Natural killer cell treated with Interleukin-12 subunit alpha and Interleukin-12 subunit beta and Interleukin-15 and Interleukin-18, amount 100 ng/mL, for 72 hours (primary cell): ENCODE measurements around the gene TEX22. TPM values are rescaled to one million over a fixed set of nuclear protein-coding genes. Genes with fewer than 3 reads are reported as not detected.
"Not testable (repeated sequence)": the region's sequence is repeated elsewhere in the genome, so short reads cannot be mapped to it uniquely, and the experiment has no call there.

ENCODE experiments used
- ATAC-seq, 2 donors: fragments of 150-1000 bp; cut with Tn5 transposase in 1 of 2; sonication (Bioruptor Pico), chemical (Tn5 transposase) in 1 of 2; 2 replicates each; pipeline ENCODE4 v1.10.0; 2021
- DNase-seq: peaks from one replicate; pipeline ENCODE4 v3.0.0; 2022; ENCODE audit warnings: low spot score
- H3K27ac Mint-ChIP-seq, 2 donors: 1 replicate in 1 of 2; 2 replicates in 1 of 2; pipeline ENCODE4 v1.8.0; 2022; ENCODE audit warnings: mixed read lengths in 2 of 2, mild to moderate bottlenecking in 1 of 2, moderate library complexity in 1 of 2
- H3K27me3 Mint-ChIP-seq, 2 donors: 1 replicate in 1 of 2; 2 replicates in 1 of 2; pipeline ENCODE4 v1.8.0; 2022; ENCODE audit warnings: mixed read lengths in 2 of 2
- H3K36me3 Mint-ChIP-seq: one replicate; pipeline ENCODE4 v1.8.0; 2022; ENCODE audit warnings: mixed read lengths
- H3K4me1 Mint-ChIP-seq, 2 donors: 1 replicate in 1 of 2; 2 replicates in 1 of 2; pipeline ENCODE4 v1.8.0; 2022; ENCODE audit warnings: low read depth in 2 of 2, mixed read lengths in 2 of 2, mild to moderate bottlenecking in 1 of 2
- H3K4me3 Mint-ChIP-seq: one replicate; pipeline ENCODE4 v1.8.0; 2022; ENCODE audit warnings: mixed read lengths
- H3K9me3 Mint-ChIP-seq: 2 replicates; pipeline ENCODE4 v1.8.0; 2022; ENCODE audit warnings: mixed read lengths
- total RNA-seq, 2 donors: library from RNA; stranded (reverse); gene quantifications; one replicate each; pipeline ENCODE4 v1.2.3, GENCODE V29; 2022

Gene TEX22
- total RNA-seq, 2 donors from 2014 or later = 2.7 to 3.7 TPM

DNA sequence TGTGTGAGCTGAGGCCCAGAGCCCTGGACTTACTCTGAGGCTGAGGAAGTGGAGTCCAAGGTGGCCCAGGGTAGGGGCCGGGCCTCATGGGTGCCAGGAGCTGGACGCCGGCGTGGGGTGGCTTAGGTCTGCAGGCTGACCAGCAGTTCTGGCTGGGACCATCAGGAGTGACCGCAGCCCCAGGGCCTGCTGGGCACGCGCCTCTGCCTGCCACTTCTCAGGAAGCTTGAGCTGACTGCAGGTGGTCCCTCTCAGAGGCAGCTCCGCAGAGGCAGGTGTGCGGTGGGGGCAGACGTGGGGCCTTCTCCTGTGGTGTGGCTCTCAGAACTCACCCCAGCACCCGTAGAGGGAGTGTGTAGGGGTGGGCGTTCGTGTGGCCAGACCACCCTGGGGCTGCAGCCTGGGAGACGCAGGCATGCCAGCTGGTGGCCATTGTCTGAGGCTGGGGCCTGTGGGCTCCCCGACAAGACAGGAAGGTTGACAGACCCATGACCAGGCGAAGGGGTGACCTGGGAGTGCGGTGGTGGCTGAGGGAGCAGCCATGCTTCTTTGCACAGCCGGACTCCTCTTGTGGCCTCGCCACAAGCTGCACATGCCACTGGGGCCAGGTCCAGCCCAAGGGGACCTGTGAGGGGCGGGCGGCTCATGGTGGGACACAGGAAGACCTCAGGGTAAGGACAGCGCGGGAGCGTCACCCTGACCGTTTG is 40.0 kb upstream of the TEX22 start:
- Mint-ChIP-seq H3K4me3 (no peak overlapping the region), H3K27ac (no peak overlapping the region), H3K27me3 (no peaks in the 10 kb centered on the region), H3K36me3 (no peaks in the 10 kb centered on the region), H3K9me3 (no peaks in the 10 kb centered on the region), H3K4me1 (no peaks in the 10 kb centered on the region)
- ATAC-seq (peak; percentile 21 to 38), DNase-seq (no peak)

GRCh38 chr14:105358943-105359342 is 39.4 kb upstream of the TEX22 start:
- Mint-ChIP-seq H3K27ac (no peak overlapping the region), H3K4me3 (no peak overlapping the region), H3K36me3 (no peaks in the 10 kb centered on the region), H3K9me3 (no peaks in the 10 kb centered on the region), H3K4me1 (peaks cover 4 to 5% of the 10 kb centered on the region in 2 donors), H3K27me3 (no peaks in the 10 kb centered on the region)
- no peak for ATAC-seq
- DNase-seq = no peak

DNA sequence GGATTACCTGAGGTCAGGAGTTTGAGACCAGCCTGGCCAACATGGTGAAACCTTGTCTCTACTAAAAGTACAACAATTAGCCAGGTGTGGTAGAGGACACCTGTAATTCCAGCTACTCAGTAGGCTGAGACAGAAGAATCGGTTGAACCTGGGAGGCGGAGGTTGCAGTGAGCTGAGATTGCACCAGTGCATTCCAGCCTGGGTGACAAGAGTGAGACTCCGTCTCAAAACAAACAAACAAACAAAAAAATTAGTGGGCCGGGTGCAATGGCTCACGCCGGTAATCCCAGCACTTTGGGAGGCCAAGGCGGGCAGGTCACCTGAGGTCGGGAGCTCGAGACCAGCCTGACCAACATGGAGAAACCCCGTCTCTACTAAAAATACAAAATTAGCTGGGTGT is 36.9 kb upstream of the TEX22 start:
- DNase-seq, H3K4me3 Mint-ChIP-seq, H3K9me3 Mint-ChIP-seq, ATAC-seq, H3K4me1 Mint-ChIP-seq, H3K27me3 Mint-ChIP-seq, H3K27ac Mint-ChIP-seq, H3K36me3 Mint-ChIP-seq: not testable (repeated sequence)

DNA sequence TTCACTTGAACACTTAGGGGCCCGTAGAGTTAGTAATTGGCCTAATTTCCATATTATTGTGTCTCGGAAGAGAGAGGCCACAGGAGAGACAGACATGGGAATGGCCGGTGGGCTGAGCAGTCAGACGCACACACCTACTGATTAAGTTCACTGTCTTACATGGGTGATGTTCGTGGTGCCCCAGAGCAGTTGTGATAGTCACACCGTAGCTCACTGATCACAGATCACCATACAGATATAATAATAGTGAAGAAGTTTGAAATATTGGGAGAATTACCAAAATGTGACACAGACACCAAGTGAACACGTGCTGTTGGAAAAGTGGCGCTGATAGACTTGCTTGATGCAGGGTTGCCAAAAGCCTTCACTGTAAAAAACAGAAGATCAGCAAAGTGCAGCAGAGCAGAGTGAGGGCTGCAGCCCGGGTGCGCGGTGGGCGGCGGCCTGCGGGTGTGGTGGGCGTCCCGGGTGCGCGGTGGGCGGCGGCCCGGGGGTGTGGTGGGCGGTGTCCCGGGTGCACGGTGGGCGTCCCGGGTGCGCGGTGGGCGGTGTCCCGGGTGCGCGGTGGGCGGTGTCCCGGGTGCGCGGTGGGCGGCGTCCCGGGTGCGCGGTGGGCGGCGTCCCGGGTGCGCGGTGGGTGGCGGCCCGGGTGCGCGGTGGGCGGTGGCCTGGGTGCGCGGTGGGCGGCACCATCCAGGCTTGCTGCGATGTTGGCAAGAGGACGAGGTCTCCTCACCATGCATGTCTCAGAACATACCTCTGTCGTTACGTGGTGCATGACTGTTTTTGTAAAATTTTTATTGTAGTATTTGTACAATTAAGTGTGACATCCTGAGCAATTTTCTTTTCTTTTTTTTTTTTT is 34.3 kb upstream of the TEX22 start:
- Mint-ChIP-seq H3K9me3 (no peaks in the 10 kb centered on the region), H3K27ac (no peak overlapping the region), H3K27me3 (no peaks in the 10 kb centered on the region), H3K36me3 (no peaks in the 10 kb centered on the region), H3K4me3 (peak overlapping the region; percentile 52), H3K4me1 (peaks cover 6% of the 10 kb centered on the region in 2 donors)
- ATAC-seq (peak; percentile 62 to 69), DNase-seq (no peak)

- ATAC-seq = no peak
- Mint-ChIP-seq H3K9me3 (no peaks in the 10 kb centered on the region), H3K27ac (no peak overlapping the region), H3K36me3 (no peaks in the 10 kb centered on the region), H3K4me1 (peaks cover 6% of the 10 kb centered on the region in 2 donors), H3K27me3 (no peaks in the 10 kb centered on the region), H3K4me3 (no peak overlapping the region)
- no peak for DNase-seq
Observed at GRCh38 chr14:105365101-105365500, 33.2 kb upstream of the TEX22 start.

DNA sequence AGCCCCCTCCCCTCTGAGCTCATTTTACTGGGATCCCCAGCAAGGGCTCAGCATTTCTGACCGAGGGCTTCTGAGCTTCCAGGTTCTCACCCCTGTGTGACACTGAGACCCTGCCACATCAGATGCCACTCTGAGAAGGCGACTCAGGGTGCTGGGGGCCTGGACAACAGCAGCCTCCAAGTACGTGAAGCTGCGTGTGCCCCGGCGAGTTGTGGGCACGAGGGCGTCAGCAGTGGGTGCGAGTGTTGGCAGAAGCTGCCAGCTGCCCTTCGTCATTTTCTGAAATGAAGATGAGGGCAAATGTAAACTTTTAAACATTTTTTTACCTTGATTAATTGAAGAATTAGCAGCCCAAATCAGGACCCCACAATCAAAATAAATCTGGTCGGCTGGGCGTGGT is 32.7 kb upstream of the TEX22 start:
- Mint-ChIP-seq H3K4me3 (no peak overlapping the region), H3K36me3 (no peaks in the 10 kb centered on the region), H3K27ac (no peak overlapping the region), H3K9me3 (no peaks in the 10 kb centered on the region), H3K27me3 (no peaks in the 10 kb centered on the region), H3K4me1 (peaks cover 6% of the 10 kb centered on the region in 2 donors)
- ATAC-seq (no peak), DNase-seq (no peak)

GRCh38 chr14:105366386-105367074 is 31.8 kb upstream of the TEX22 start:
- DNase-seq = no peak
- H3K4me3 Mint-ChIP-seq = no peak overlapping the region
- H3K27me3 Mint-ChIP-seq = no peaks in the 10 kb centered on the region
- no peaks in the 10 kb centered on the region for H3K9me3 Mint-ChIP-seq
- H3K4me1 Mint-ChIP-seq = peaks cover 8 to 11% of the 10 kb centered on the region in 2 donors
- no peaks in the 10 kb centered on the region for H3K36me3 Mint-ChIP-seq
- no peak for ATAC-seq
- no peak overlapping the region for H3K27ac Mint-ChIP-seq

DNA sequence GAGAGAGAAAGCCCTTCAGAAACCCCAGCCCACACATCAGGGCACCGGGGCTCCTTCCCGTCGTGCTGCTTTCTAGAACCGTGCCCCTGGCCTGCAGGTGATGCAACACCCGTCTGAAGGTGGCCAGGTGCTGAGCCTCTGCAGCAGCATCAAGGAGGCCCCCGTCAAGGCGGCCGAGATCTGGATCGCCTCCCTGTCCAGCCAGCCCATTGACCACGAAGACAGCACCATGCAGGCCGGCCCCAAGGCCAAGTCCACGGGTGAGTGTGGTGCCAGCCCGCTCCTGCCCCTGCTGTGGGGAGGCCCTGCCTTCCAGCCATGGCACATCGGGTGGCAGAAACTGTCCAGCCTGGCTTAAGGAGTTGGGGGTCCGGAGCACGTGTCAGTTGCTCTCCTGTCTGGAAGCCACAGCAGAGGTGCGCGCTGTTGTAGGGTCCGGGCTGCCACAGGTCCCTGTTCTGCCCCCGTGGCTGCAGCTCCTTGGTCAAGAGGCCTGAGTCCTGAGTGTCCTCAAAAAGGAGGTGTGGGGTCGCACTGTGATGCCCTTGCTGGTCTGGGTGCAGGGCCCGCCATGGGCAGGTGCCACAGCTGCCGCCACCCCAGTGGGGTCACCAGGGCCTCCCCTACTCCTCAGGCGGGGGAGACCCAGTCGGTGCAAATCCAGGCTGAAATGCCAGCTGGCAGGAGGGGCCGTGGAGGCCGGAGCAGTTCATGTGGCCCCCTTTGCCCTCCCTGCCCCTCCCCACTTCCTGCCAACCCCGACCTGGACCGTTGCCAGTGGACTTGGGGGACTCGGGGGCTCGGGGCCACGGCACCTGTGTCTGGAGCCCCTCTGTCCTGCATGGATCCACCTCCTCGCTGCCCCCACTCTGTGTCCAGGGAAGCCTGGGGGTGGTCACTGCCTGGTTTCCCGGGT is 31.0 kb upstream of the TEX22 start:
- Mint-ChIP-seq H3K27me3 (no peaks in the 10 kb centered on the region), H3K4me3 (no peak overlapping the region), H3K9me3 (no peaks in the 10 kb centered on the region), H3K36me3 (no peaks in the 10 kb centered on the region), H3K27ac (no peak overlapping the region), H3K4me1 (peaks cover 8 to 11% of the 10 kb centered on the region in 2 donors)
- DNase-seq (no peak), ATAC-seq (no peak)

DNA sequence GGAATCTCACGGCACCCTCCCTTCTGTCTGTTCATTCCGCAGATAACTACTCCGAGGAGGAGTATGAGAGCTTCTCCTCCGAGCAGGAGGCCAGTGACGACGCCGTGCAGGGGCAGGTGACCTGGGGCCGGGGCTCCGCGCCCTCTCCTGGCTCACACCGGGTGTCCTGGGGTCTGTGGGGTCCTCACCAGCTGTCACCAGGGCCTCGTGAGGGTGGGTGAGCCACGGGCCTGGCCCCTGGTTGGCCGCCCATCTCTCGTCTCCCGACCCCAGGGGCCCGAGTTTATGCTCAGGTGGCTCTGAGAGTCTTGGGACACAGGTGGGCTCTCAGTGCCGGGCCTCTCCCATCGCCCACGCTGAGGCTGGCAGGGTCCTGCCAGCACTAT is 30.3 kb upstream of the TEX22 start:
- Mint-ChIP-seq H3K9me3 (no peaks in the 10 kb centered on the region), H3K4me3 (no peak overlapping the region), H3K27me3 (no peaks in the 10 kb centered on the region), H3K36me3 (no peaks in the 10 kb centered on the region), H3K27ac (no peak overlapping the region), H3K4me1 (peaks cover 8 to 11% of the 10 kb centered on the region in 2 donors)
- ATAC-seq (no peak), DNase-seq (no peak)

DNA sequence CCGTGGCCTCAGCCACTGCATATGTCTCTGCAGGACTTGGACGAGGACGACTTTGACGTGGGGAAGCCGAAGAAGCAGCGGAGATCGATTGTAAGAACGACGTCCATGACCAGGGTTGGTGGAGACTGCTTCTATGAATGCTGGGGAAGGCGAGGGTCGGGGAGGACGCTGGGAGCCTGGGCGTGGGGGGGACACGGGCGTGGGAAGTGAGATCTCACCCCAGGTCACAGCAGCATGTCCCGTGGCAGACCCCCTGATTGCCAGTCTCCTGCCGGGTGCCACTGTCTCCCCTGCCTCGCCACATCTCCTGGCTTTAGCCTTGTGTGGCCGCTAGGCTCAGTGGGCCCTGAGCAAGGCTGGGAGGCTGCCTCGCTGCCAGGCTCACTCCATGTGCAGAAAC is 29.9 kb upstream of the TEX22 start:
- Mint-ChIP-seq H3K9me3 (no peaks in the 10 kb centered on the region), H3K4me3 (no peak overlapping the region), H3K36me3 (no peaks in the 10 kb centered on the region), H3K27me3 (no peaks in the 10 kb centered on the region), H3K27ac (no peak overlapping the region), H3K4me1 (peaks cover 8 to 11% of the 10 kb centered on the region in 2 donors)
- DNase-seq (no peak), ATAC-seq (no peak)

DNA sequence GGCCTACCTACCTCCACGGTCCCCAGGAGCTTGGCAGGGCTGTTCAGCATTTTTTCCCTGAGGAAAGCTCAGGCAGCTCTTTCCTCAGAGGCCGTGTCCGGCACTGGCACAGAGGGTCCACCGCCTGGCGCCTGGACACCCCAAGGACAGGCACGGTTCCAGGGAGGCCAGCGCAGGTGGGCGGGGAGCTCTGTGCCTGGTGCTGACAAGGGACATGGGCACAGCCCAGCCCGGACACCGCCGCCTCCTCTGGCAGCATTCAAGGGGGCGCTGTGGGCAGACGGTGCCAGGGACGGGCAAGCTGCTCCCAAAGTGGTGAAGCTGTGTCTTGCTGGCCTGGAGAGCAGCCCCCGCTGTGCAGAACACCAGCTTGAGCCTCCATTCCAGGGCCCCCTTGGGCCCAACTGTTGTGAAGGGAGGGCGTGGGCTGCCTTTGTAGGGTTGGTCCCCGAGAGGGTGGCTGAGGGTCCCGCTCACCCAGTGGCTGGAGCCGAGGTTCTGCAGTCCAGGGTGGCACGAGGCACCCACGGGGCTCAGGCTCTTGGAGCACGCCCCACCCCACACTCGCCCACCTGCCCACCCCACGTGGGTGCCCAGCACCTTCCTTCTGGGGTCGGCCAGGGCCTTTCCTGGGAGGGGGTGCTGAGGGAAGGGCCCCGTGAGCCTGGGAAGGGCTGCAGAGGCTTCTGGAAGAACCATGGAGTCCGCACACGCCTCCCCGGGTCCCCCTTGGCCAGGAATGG is 29.3 kb upstream of the TEX22 start:
- Mint-ChIP-seq H3K4me3 (no peak overlapping the region), H3K9me3 (no peaks in the 10 kb centered on the region), H3K4me1 (peaks cover 3 to 5% of the 10 kb centered on the region in 2 donors), H3K36me3 (no peaks in the 10 kb centered on the region), H3K27me3 (no peaks in the 10 kb centered on the region), H3K27ac (no peak overlapping the region)
- DNase-seq = no peak
- ATAC-seq = no peak

DNA sequence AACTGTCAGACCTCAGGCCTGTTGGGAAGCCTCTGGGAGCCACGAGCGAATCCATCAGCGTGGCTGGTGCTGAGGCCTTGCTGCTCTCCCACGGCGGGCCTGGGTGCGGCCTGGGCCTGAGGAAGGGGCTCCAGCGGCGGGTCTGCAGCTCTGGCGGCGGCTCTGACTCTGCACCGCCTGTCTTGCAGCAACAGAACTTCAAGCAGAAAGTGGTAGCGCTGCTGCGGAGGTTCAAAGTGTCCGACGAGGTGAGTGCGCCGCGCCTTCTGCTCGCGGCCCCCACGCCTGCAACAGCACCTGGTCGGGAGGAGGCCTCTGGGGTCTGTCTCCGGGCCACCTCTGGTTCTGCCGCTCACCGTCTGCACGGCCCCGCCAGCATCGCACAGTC is 28.7 kb upstream of the TEX22 start:
- H3K27ac Mint-ChIP-seq = no peak overlapping the region
- ATAC-seq (no peak), DNase-seq (no peak)
- H3K36me3 Mint-ChIP-seq = no peaks in the 10 kb centered on the region
- no peaks in the 10 kb centered on the region for H3K27me3 Mint-ChIP-seq
- no peak overlapping the region for H3K4me3 Mint-ChIP-seq
- H3K4me1 Mint-ChIP-seq = peaks cover 3 to 5% of the 10 kb centered on the region in 2 donors
- H3K9me3 Mint-ChIP-seq = no peaks in the 10 kb centered on the region

DNA sequence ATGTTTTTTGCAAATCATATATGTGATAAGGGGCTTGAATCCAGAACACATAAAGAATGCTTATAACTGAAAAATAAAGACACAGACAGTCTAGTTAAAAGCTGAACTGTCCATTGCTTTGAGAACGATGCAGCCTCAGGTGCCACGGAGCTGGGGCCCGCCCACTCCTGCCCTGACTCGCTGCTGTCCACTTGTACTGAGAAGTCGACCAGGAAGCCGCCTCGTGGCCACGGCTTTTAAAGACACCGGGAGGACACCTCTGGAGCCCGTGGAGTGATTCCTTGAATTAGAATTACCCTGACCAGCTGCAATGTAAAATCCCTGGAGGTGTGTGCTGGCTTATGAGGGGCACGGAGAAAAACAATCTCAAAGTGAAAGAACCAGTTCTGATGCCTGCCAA is 23.9 kb upstream of the TEX22 start:
- no peak overlapping the region for H3K4me3 Mint-ChIP-seq
- H3K4me1 Mint-ChIP-seq = peaks cover 15 to 21% of the 10 kb centered on the region in 2 donors
- no peaks in the 10 kb centered on the region for H3K27me3 Mint-ChIP-seq
- DNase-seq (no peak), ATAC-seq (no peak)
- H3K36me3 Mint-ChIP-seq = no peaks in the 10 kb centered on the region
- H3K9me3 Mint-ChIP-seq = no peaks in the 10 kb centered on the region
- no peak overlapping the region for H3K27ac Mint-ChIP-seq
